Keratinocyte (primary cell): ENCODE data around the gene TSHB. TPM values are rescaled to one million over a fixed set of nuclear protein-coding genes. Genes with fewer than 3 reads are reported as not detected.

Experiments used
- DNase-seq: peaks from one replicate; pipeline ENCODE4 v3.0.0-alpha.2; 2011; ENCODE audit warnings: low read depth, missing footprints, low spot score
- FAIRE-seq: peaks from 2 replicates; lab custom pipeline; 2011; peaks lifted over from hg19 to GRCh38; lab: Jason Lieb, UNC
- H2AFZ ChIP-seq: 2 replicates; pipeline ENCODE4 v1.6.0; 2012; ENCODE audit warnings: low read length, control low read depth, inconsistent platforms; ENCODE audit not compliant: control insufficient read depth
- H3K27ac ChIP-seq: 2 replicates; pipeline ENCODE4 v1.5.1; 2011; ENCODE audit warnings: low read length; ENCODE audit not compliant: control insufficient read depth, insufficient read depth
- H3K27me3 ChIP-seq: 3 replicates; pipeline ENCODE4 v1.6.0; 2011; ENCODE audit warnings: low read length; ENCODE audit not compliant: control insufficient read depth, insufficient read depth; ENCODE audit errors: extremely low read depth
- H3K36me3 ChIP-seq, 2 experiments: 2 replicates in 1 of 2; 3 replicates in 1 of 2; pipeline ENCODE4 v1.5.1; 2011; ENCODE audit warnings: low read length in 2 of 2, mild to moderate bottlenecking in 1 of 2; ENCODE audit not compliant: control insufficient read depth in 2 of 2, insufficient read depth in 2 of 2; ENCODE audit errors: extremely low read depth in 1 of 2
- H3K4me1 ChIP-seq: 3 replicates; pipeline ENCODE4 v1.5.1; 2011; ENCODE audit warnings: low read length; ENCODE audit not compliant: control insufficient read depth, insufficient read depth; ENCODE audit errors: extremely low read depth
- H3K4me2 ChIP-seq: 3 replicates; pipeline ENCODE4 v1.6.0; 2011; ENCODE audit warnings: low read depth, low read length; ENCODE audit not compliant: control insufficient read depth, insufficient read depth; ENCODE audit errors: extremely low read depth
- H3K4me3 ChIP-seq, 3 experiments: fragments of 200-600 bp in 1 of 3; sonication (generic) in 1 of 3; 2 replicates in 2 of 3; 3 replicates in 1 of 3; pipeline ENCODE4 v1.5.1; 2011 to 2016; ENCODE audit warnings: low read length in 3 of 3, mild to moderate bottlenecking in 3 of 3, control low read depth in 2 of 3, inconsistent platforms in 1 of 3, low read depth in 1 of 3, mixed read lengths in 1 of 3, mixed run types in 1 of 3, moderate library complexity in 1 of 3; ENCODE audit not compliant: control insufficient read depth in 2 of 3, insufficient read depth in 2 of 3; ENCODE audit errors: extremely low read depth in 1 of 3
- H3K79me2 ChIP-seq: 2 replicates; pipeline ENCODE4 v1.6.0; 2012; ENCODE audit warnings: low read length; ENCODE audit not compliant: control insufficient read depth, insufficient read depth
- H3K9ac ChIP-seq: 3 replicates; pipeline ENCODE4 v1.6.0; 2011; ENCODE audit warnings: low read length; ENCODE audit not compliant: control insufficient read depth, insufficient read depth; ENCODE audit errors: extremely low read depth
- H3K9me1 ChIP-seq: 3 replicates; pipeline ENCODE4 v1.6.0; 2011; ENCODE audit warnings: low read length; ENCODE audit not compliant: control insufficient read depth, insufficient read depth; ENCODE audit errors: extremely low read depth
- H3K9me3 ChIP-seq: 2 replicates; pipeline ENCODE4 v1.5.1; 2012; ENCODE audit warnings: low read depth, low read length; ENCODE audit not compliant: control insufficient read depth
- H4K20me1 ChIP-seq: 3 replicates; pipeline ENCODE4 v1.6.0; 2011; ENCODE audit warnings: low read length; ENCODE audit not compliant: control insufficient read depth, insufficient read depth; ENCODE audit errors: extremely low read depth
- CTCF ChIP-seq, 3 experiments: IDR thresholded peaks in 1 of 3; conservative IDR thresholded peaks in 1 of 3; optimal IDR thresholded peaks in 1 of 3; 2 replicates in 2 of 3; 3 replicates in 1 of 3; pipeline versions ENCODE3 to v1.5.1; 2011; ENCODE audit warnings: low read length in 3 of 3, mild to moderate bottlenecking in 3 of 3, moderate library complexity in 2 of 3, control low read depth in 1 of 3, inconsistent platforms in 1 of 3; ENCODE audit not compliant: insufficient read depth in 2 of 3; ENCODE audit errors: extremely low read depth in 1 of 3
- EZH2 ChIP-seq: IDR thresholded peaks from one replicate; pipeline ENCODE4 v1.6.1; 2012; ENCODE audit warnings: inconsistent platforms, mild to moderate bottlenecking, low read length, moderate library complexity
- dilution Hi-C: fragments of 300-500 bp; cut with MboI; formaldehyde crosslinking; loops from one replicate; pipeline ENCODE4 v1.7.0; 2020; ENCODE audit warnings: low sequenced_read_pairs; ENCODE audit not compliant: extremely low pct_ligation_motif_present
- polyA plus RNA-seq, 5 experiments: library from polyadenylated mRNA; depleted of rRNA in 3 of 5; stranded (reverse) in 3 of 5; stranded (forward) in 1 of 5; unstranded in 1 of 5; fragments of >200 nt; gene quantifications; 1 replicate in 1 of 5; 2 replicates in 3 of 5; 3 replicates in 1 of 5; pipeline versions ENCODE4 v1.2.1 to v1.2.3, GENCODE V29; 2011 to 2012; ENCODE audit warnings: missing spikeins in 2 of 5, low read depth in 1 of 5, low replicate concordance in 1 of 5

Gene TSHB
- polyA plus RNA-seq, 1 donor (not counting 4 experiments of a cell fraction or from before 2014, with no cell fraction given), result not detected

- Histone ChIP-seq H3K4me2 (peak overlapping the region; percentile 23), H2AFZ (no peak overlapping the region), H3K4me1 (peaks cover 64% of the 10 kb centered on the region)
Measured at GRCh38 chr1:115065021-115065420, 35.4 kb downstream of the TSHB start.

GRCh38 chr1:115067161-115067859, 37.7 kb downstream of the TSHB start:
- Histone ChIP-seq H3K27me3 (no peaks in the 10 kb centered on the region), H3K4me3 (no peak overlapping the region), H3K4me2 (peak overlapping the region; percentile 76), H2AFZ (no peak overlapping the region), H3K9ac (no peak overlapping the region), H4K20me1 (no peaks in the 10 kb centered on the region), H3K9me1 (no peaks in the 10 kb centered on the region), H3K27ac (peak overlapping the region; percentile 15), H3K4me1 (peaks cover 55% of the 10 kb centered on the region), H3K79me2 (no peaks in the 10 kb centered on the region), H3K9me3 (no peaks in the 10 kb centered on the region), H3K36me3 (no peaks in the 10 kb centered on the region)
- dilution Hi-C loops, result no loop called here
- FAIRE-seq (peak; percentile 90), DNase-seq (peak; percentile 69)
- TF ChIP-seq EZH2 (no peak), CTCF (optimal IDR thresholded peaks at IDR 0.05 in 1 of 3, IDR thresholded peaks at IDR 0.05 in 1 of 3, conservative IDR thresholded peaks at IDR 0.05 in 1 of 3; ENCODE audit: extremely low read depth in 1 of 3, insufficient read depth in 2 of 3, low read length in 3 of 3) (no peak)

More at GRCh38 chr1:115065021-115065420, 35.4 kb downstream of the TSHB start:
- FAIRE-seq (peak; percentile 56), DNase-seq (no peak)
- H3K4me3 ChIP-seq, result no peak overlapping the region
- H3K9ac ChIP-seq, result no peak overlapping the region
- H3K9me1 ChIP-seq, result no peaks in the 10 kb centered on the region
- no peak overlapping the region for H3K27ac ChIP-seq
- H3K27me3 ChIP-seq, result no peaks in the 10 kb centered on the region
- dilution Hi-C loops, result no loop called here
- no peaks in the 10 kb centered on the region for H4K20me1 ChIP-seq
- TF ChIP-seq CTCF (optimal IDR thresholded peaks at IDR 0.05 in 1 of 3, IDR thresholded peaks at IDR 0.05 in 1 of 3, conservative IDR thresholded peaks at IDR 0.05 in 1 of 3; ENCODE audit: extremely low read depth in 1 of 3, insufficient read depth in 2 of 3, low read length in 3 of 3), result no peak
- no peak for TF ChIP-seq EZH2
- H3K36me3 ChIP-seq, result no peaks in the 10 kb centered on the region
- H3K79me2 ChIP-seq, result no peaks in the 10 kb centered on the region
- no peaks in the 10 kb centered on the region for H3K9me3 ChIP-seq
